Fibroblast of lung (primary cell): ENCODE data around the gene PCSK6.

Source experiments
- EZH2 ChIP-seq: IDR thresholded peaks from 2 replicates; pipeline ENCODE4 v1.5.1; 2012; ENCODE audit warnings: low read length, control low read depth, mild to moderate bottlenecking; ENCODE audit errors: missing control alignments
- TF ChIP-seq, protein P1 (sequence below), 2 donors: IDR thresholded peaks in 1 of 2; conservative IDR thresholded peaks in 1 of 2; 1 replicate in 1 of 2; 2 replicates in 1 of 2; pipeline ENCODE4 v1.5.1; 2011 to 2012; ENCODE audit warnings: low read length in 2 of 2, control low read depth in 1 of 2, inconsistent platforms in 1 of 2, low read depth in 1 of 2, mild to moderate bottlenecking in 1 of 2

GRCh38 chr15:101510212-101511197, 21.0 kb upstream of the PCSK6 start:
- TF ChIP-seq, protein P1, sequence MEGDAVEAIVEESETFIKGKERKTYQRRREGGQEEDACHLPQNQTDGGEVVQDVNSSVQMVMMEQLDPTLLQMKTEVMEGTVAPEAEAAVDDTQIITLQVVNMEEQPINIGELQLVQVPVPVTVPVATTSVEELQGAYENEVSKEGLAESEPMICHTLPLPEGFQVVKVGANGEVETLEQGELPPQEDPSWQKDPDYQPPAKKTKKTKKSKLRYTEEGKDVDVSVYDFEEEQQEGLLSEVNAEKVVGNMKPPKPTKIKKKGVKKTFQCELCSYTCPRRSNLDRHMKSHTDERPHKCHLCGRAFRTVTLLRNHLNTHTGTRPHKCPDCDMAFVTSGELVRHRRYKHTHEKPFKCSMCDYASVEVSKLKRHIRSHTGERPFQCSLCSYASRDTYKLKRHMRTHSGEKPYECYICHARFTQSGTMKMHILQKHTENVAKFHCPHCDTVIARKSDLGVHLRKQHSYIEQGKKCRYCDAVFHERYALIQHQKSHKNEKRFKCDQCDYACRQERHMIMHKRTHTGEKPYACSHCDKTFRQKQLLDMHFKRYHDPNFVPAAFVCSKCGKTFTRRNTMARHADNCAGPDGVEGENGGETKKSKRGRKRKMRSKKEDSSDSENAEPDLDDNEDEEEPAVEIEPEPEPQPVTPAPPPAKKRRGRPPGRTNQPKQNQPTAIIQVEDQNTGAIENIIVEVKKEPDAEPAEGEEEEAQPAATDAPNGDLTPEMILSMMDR (conservative IDR thresholded peaks at IDR 0.05 in 1 of 2, IDR thresholded peaks at IDR 0.05 in 1 of 2; ENCODE audit: low read depth in 1 of 2, low read length in 2 of 2) = no peak
- no peak for TF ChIP-seq EZH2
